ENCODE results near the gene LRRC18.
A peak's percentile ranks its signal among the peaks of the same experiment; 100 is the strongest.

LRRC18 gene

DNA sequence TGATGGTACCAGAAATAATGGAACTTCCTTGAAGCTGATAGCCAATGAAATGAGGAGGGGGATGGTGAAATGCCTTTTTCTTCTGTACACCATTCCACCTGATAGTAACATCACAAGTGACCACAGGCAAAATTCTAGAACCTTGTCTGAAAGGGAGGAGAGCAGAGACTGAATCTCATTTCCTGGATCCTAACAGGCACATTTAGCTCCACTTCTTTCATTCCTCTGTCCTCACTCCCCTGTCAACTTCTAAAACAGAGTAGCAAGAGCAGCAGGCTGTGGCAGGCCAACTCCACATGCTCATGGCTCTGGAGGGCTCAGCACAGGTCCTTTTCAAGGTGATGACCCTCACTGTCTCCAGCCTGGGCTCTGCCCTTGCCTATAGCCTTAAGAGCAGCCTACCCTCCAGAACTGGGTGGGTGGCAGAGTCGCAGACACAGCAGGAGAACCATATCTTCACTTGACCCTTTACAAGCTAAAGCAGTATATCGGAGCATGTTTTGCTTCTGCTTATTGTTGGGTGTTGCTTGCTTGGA, at the start of gene LRRC18:
TSS of gene LRRC18 (minus strand) at position 51 of the 536 bp plus-strand sequence. CDS start 25,685 bp downstream, outside the sequence.
- DNase-seq (ENCODE audit: low read depth in 4 of 4, low spot score in 1 of 4): no peak

GRCh38 chr10:48985621-48986158, 46.0 kb upstream of the LRRC18 start:
- no peak for DNase-seq (ENCODE audit: low read depth in 4 of 4, low spot score in 1 of 4)

DNA sequence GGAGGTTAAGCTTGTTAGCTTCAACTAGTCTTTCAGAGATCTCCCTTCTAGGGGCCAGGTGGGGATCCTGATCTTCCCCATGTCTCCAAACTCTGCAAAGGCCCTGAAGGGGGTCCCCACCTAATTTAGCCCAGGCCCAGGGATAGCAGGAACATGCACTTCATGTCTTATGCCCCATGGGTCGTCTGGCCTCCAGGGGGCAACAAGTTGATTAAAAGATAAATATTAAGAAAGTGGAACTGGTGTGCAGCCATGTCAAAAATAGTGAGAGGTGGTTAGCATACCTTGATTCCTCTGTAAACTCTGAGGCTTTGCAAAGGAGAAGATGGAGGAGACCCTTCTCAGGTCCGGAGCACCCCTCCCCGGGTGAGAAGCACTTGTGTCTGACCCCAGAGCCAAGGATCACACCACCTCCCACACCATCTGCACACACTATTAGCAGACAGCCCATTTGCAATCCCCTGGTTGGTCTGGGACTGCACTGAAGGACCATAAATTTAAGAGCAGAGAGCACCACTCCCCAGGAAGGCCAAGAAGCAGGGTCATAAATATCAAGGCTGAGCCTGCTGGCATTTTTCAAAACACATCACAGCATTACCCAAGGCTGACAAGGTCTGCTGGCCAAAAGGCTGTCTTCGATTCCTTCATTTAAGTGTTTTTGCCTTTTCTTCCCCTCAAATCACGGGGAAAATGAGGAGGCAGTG, 44.2 kb upstream of the LRRC18 start:
- no peak for DNase-seq (ENCODE audit: low read depth in 4 of 4, low spot score in 1 of 4)

DNA sequence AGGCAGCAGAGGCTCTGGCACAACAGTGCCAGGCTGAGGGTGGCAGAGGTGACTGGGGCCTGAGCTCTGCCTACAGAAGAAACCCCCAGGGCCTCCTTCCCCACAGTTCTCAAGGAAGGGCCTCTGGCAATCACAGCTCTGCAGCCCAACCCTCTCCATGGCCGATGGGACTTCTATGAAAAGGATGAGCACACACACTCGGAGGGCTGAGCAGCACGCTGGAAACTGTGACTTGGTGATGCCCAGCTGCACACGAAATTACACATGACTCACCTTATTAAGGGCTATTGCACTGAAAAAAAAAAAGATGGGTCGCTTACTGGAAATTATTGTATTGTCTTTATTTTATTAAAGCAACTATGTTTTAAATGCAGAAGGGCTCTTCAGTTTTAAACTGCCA, 42.9 kb upstream of the LRRC18 start:
- no peak for DNase-seq (ENCODE audit: low read depth in 4 of 4, low spot score in 1 of 4)

DNA sequence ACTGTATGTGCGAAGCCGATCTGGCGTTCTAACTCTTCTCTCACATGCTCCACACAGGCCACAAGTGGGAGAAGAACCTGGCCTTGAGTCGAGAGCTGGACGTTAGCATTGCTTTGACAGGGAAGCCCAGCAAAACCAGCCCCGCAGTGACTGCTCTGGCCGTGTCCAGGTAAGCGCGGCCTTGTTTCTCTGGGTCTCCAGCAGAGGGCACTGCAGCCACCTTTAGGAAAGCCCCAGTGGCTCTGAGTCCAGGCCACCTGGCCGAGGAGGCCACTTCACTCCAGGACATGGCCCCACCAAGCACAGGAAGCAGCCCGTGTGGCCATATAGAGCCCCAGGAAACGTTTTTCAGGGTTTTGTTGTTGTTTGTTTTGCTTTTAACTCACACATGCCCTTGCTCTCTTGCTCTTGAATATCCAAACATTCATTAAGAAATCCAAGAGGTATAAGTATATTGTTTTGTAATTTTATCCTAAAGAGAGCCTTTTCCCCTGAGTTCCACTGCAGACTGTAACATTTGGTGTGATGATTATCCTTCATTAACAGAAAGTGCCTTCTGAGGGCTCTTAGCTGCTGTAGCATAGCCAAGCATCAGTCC, 41.8 kb upstream of the LRRC18 start:
- peak in 2 of 4 experiments; percentile 12 to 13 for DNase-seq (ENCODE audit: low read depth in 4 of 4, low spot score in 1 of 4)

DNA sequence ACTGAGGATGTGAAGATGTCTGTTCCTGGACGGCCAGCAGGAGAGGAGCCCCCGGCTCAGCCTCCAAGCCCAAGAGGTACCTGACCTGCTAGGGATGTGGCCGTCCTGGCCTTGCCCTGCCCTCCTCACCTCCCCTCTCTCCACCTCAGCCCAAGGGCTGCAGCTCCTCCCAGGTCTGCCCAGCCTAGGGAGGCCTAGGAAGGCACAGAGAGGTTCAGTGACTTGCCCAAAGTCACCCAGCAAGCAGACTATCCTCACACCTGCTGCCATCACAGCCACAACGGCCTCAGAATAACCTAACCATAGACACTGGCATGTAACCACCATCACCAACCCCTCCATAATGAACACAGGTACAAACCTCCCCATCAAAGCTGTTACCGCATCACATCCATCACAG, 38.7 kb upstream of the LRRC18 start:
- no peak for DNase-seq (ENCODE audit: low read depth in 4 of 4, low spot score in 1 of 4)

GRCh38 chr10:48976196-48976595, 36.6 kb upstream of the LRRC18 start:
- no peak for DNase-seq (ENCODE audit: low read depth in 4 of 4, low spot score in 1 of 4)

DNA sequence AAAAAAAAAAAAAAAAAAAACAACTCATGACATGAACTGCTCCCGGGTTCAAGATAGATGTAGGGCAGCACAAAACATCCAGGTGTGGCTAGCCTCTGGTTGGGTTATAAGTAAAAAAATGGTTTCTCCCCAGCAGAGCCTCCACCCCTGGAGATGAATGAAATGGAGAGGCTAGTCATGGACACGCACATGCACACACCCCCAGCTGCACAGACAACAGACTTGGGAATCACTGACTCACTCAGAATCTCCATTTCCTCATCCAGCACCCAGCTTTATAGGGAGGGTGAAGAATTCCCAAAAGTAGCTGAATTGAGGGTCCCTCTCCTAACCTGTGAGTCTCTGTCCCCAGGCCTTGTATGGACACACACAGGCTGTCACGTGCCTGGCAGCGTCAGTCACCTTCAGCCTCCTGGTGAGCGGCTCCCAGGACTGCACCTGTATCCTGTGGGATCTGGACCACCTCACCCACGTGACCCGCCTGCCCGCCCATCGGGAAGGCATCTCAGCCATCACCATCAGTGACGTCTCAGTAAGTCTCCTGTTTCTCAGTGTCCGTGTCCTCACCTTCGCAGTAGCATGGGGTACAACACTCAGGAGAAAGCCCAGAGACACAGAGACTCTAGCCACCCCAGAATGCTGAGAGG, 35.0 kb upstream of the LRRC18 start:
- DNase-seq (ENCODE audit: low read depth in 4 of 4, low spot score in 1 of 4): no peak

GRCh38 chr10:48973065-48973464, 33.4 kb upstream of the LRRC18 start:
- DNase-seq (ENCODE audit: low read depth in 4 of 4, low spot score in 1 of 4): no peak

DNA sequence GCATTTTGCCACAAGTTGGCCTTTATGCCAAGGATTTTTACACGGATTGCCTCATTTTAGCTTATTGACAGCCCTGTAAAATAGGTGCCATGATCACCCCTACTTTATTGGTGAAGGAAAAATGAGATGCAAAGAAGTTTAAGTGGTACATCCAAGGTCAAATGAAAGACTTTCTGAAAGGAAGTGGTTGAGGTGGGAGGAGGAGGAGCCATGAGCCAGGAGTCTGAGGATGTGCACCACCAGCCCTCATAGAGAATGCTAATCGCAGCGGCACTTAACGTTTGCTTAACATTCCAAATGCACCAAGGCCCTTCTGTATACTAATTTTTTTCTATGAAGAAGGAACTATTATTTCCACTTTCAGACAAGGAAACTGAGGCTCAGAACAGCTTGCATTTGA, 31.0 kb upstream of the LRRC18 start:
- DNase-seq (ENCODE audit: low read depth in 4 of 4, low spot score in 1 of 4): no peak

DNA sequence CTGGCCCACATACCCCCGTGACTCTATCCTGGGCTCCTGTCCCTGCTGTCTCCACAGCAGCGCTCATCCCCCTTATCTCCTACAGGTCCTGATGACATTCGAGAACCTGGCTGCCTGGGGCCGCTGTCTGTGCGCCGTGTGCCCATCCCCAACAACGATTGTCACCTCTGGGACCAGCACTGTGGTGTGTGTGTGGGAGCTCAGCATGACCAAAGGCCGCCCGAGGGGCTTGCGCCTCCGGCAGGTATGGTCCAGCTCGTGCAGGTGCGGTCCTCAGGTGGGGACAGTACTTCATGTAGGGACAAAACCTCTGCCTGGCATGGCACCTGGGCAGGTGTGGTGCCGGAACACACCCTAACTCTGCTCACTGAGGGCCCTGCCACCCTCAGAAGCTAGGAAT, 30.4 kb upstream of the LRRC18 start:
- no peak for DNase-seq (ENCODE audit: low read depth in 4 of 4, low spot score in 1 of 4)

- DNase-seq (ENCODE audit: low read depth in 4 of 4, low spot score in 1 of 4): no peak
Observed at GRCh38 chr10:48968036-48968435, 28.4 kb upstream of the LRRC18 start.

DNA sequence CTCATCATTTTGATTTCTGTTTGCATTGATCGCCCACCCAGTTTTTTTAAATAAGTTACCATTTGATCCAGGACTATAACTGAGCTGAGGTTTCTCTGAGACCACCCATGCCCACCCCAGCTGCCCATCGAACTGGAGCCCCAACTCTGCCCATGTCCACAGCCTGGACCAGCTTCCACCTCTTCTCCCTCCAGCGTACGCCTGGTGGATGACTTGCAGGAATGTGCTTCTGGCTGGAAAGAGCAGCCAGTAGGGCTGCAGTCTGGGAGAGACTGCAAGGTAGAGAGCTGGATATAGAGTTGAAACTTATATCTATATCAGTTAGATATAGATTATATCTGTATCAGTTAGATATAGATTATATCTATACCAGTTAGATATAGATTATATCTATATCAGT, 25.8 kb upstream of the LRRC18 start:
- no peak for DNase-seq (ENCODE audit: low read depth in 4 of 4, low spot score in 1 of 4)

- DNase-seq (ENCODE audit: low read depth in 4 of 4, low spot score in 1 of 4): no peak
Observed at GRCh38 chr10:48964038-48964437, 24.4 kb upstream of the LRRC18 start.

- DNase-seq (ENCODE audit: low read depth in 4 of 4, low spot score in 1 of 4): no peak
Observed at GRCh38 chr10:48958598-48959190, 19.1 kb upstream of the LRRC18 start.

GRCh38 chr10:48957361-48958151, 17.9 kb upstream of the LRRC18 start:
- DNase-seq (ENCODE audit: low read depth in 4 of 4, low spot score in 1 of 4): no peak

- no peak for DNase-seq (ENCODE audit: low read depth in 4 of 4, low spot score in 1 of 4)
Observed at GRCh38 chr10:48951707-48952106, 12.1 kb upstream of the LRRC18 start.

DNA sequence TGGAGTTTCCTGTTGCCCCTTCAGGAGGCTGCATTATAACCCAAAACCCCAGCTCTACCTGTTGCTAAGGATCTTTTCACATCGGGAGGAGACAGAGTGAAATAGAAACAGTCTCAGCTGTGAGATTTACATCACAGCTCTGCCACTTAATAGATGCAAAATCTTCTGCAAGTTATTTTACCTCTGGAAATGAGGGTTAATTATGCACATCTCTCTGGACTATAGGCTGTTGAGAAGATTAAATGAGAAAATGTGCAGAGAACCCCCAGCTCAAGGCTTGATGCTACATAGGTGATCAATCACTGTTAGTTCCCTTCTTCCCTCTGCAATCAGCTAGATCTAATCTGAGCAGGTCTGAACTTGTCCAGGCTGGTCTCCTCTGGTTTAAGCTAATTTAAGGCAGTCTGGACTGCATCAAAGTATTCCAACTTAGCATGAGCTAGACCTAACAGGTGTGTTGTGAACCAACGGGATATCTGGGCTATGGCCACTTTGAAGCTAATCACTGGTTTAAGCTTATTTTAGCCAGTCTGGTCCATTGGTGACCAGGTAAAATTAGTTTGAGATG, 8.9 kb upstream of the LRRC18 start:
- no peak for DNase-seq (ENCODE audit: low read depth in 4 of 4, low spot score in 1 of 4)

DNA sequence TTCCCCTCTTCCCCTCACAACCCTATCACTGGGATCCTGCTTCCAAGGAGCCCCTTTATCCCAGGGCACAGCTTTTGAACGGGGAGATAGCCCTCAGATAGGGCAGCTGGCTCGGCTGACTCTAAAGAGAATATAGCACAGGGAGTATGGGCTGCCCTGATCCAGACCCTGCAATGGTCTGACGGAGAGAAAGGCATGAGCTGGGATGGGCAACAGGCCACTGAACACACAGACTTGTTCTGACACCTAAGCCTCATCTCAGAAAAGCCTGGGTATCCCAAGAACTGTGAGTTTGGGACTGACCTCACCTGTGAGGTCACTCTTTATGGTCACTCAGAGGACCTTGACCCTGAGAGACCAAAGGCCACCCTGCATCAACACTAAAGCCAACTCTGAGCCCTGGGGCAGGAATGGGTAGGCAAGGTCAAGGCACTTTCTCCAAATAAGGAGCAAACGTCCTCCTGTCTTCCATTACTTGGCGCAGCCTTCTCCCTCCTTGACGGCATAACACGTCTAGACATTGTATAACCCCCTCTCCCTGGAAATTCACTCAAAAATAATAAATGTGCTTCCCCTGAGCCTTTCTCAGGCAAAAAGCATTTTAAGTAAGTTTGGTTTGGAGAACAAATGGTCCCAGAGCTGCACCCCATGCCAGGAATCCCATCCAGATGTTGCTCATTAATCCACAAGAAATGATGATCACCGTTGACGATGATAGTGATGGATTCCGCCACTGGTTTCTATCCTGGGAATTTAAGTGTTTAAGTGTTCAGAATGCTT, 8.2 kb upstream of the LRRC18 start:
- DNase-seq (ENCODE audit: low read depth in 4 of 4, low spot score in 1 of 4): no peak
